GM19099 (cell line): ENCODE results near the gene TCP11L2.

Experiments used
- POLR2A ChIP-seq: IDR thresholded peaks from 3 replicates; pipeline ENCODE4 v1.6.1; 2011; ENCODE audit warnings: low read depth; ENCODE audit not compliant: insufficient read length; ENCODE audit errors: extremely low read depth

Gene TCP11L2

DNA sequence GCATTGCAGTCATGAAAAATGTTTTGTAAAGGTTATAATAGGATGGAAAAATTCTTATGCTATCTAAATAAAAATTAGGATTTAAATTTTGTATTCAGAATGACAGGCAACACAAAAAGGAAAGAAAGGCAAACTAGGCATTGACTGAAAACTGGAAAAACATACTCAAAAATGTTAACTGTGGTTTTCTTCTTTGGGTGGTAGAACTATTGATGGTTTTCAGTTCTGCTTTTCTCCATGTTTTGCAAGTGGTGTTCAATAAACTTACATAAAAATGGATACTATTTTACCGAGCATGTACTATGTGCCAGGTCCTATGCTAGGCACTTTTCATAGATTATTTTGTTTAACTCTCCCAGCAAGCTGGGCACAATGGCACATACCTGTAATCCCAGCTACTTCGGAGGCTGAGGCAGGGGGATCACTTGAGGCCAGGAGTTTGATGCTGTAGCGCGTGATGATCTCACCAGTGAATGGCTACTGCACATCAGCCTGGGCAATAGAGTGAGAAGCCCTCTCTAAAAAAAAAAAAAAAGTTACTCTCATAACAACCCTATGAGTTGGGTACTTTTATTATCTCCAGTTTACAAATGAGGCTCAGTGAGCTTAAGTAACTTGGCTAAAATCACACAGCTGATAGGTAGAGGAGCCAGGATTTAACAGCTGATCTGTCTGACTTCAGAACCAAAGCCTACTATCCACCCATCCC, 26.3 kb upstream of the TCP11L2 start:
- TF ChIP-seq POLR2A, result no peak

GRCh38 chr12:106280106-106280505, 22.4 kb upstream of the TCP11L2 start:
- no peak for TF ChIP-seq POLR2A

- TF ChIP-seq POLR2A, result no peak
Observed at GRCh38 chr12:106281056-106281782, 21.3 kb upstream of the TCP11L2 start.

DNA sequence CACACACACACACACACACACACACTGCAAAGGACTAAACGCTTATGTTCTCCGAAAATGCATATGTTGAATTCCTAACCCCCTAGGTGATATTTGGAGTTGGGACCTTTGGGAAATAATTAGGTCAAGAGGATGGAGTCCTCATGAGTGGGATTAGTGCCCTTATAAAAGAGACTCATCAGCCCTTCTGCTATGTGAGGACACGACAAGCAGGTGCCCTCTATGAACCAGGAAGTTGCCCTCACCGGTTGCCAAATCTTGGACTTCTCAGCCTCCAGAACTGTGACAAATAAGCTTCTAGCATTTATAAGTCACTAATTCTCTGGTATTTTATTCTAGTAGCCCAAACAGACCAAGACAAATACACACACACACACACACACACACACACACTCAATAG, 20.7 kb upstream of the TCP11L2 start:
- no peak for TF ChIP-seq POLR2A

DNA sequence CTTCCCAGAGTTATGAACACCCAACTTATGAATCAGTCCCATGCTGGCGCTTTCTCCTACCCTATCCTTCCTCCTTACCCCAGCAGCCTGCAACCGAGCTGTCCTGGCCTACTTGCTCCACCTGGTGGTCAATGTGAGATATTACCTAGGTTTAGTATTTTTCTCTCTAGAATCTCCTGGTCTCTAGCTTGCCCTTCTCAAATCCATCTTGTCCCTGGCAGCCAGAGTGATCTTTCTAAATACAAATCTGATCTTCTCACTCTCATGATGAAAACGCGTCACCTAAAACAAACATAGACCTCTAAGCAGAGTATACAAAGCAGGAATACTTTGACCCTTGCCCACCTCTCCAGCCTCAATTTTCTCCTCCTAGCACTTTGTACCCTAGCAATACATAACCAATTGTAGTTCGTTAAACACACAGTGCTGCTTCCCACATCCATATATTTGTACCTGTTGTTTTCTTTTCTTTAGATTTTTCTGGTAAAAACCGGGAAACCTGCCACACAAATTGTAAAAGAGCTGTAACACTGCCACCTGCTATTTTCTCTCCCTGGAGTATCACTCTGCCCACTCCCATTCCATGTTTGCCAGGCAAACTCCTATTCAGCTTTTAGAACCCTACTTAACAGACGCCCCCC, 20.0 kb upstream of the TCP11L2 start:
- TF ChIP-seq POLR2A, result no peak

DNA sequence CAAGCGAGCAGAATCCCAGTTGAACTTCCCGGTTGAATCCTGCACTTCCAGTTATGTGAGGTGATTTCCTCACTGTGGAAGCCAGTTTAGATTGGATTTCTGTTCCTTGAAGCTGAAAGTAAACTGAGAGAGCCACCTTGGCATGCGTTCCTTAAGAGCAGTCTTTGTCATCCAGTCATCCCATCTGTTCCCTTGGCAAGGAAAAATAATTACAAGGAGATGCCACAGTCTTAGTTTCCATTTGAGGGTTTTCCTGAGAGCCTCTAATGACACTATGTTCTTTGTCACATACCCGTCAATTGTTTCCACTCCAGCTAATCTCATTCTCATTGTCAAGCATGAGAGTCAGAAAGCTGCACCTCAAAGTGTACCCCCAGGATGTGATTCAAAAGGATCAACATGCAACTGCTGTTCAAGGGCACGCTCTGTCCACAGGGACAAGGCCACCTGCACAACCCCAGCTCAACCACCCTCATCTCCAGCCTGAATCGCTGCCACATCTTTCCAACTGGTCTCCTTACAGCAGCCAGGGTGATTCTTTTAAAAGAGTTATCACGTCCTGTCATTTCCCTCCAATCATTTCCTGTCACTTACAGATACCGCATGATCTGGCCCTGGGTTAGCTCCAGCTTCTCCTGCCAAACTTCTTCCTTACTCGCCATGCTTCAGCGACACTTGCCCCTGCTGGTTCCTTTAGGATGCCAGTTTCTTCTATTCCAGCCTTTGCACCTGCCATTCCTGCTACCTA, 18.0 kb upstream of the TCP11L2 start:
- no peak for TF ChIP-seq POLR2A

- no peak for TF ChIP-seq POLR2A
Observed at GRCh38 chr12:106285982-106286381, 16.6 kb upstream of the TCP11L2 start.

- TF ChIP-seq POLR2A, result no peak
Observed at GRCh38 chr12:106287364-106287763, 15.2 kb upstream of the TCP11L2 start.

GRCh38 chr12:106288101-106288493, 14.4 kb upstream of the TCP11L2 start:
- TF ChIP-seq POLR2A, result no peak

DNA sequence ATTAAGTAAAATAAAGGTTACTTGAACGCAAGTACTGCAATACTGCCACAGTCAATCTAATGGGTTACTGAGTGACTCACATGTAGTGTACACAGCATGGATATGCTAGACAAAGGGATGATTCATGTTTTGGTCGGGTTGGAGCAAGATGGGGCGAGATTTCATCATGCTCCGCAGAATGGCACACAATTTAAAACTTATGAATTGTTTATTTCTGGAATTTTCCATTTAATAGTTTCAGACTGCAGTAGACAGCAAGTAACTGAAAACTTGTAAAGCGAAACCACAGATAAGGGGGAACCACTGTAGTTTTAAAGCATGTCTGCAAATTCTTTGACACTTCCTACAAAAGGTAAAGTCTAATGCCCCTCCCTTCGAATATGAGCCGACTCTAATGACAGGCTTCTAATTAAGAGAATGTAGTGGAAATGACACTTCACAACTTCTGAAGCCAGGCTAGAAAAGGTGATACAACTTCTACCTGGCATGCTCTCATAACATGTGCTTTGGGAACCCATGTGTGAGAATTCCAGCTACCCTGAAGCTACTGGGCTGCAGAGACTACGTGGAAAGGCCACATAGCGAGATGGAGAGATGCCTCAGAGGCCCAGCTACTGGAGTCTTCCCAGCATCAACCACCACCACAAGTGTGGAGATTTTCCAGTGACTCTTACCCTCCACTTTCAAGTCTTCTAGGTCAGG, 13.9 kb upstream of the TCP11L2 start:
- no peak for TF ChIP-seq POLR2A

- no peak for TF ChIP-seq POLR2A
Observed at GRCh38 chr12:106289196-106289681, 13.3 kb upstream of the TCP11L2 start.

GRCh38 chr12:106290666-106291065, 11.9 kb upstream of the TCP11L2 start:
- TF ChIP-seq POLR2A, result no peak

DNA sequence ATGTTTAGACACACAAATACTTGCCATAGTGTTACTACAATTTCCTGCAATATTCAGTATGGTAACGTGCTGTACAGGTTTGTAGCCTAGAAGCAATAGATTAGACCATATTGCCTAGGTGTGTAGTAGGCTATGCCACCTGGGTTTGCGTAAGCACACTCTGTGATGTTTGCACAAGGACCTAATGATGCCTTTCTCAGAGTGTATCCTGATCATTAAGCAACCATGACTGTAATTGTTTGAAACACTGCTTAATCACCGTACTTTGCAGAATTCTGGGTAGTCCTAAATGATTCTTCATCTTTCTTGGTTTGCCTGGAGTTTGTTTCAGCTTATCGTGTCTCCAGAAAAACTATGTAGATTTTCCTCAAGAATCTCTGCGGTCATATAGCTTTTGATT, 11.2 kb upstream of the TCP11L2 start:
- no peak for TF ChIP-seq POLR2A

- TF ChIP-seq POLR2A, result no peak
Observed at GRCh38 chr12:106292339-106292738, 10.2 kb upstream of the TCP11L2 start.

DNA sequence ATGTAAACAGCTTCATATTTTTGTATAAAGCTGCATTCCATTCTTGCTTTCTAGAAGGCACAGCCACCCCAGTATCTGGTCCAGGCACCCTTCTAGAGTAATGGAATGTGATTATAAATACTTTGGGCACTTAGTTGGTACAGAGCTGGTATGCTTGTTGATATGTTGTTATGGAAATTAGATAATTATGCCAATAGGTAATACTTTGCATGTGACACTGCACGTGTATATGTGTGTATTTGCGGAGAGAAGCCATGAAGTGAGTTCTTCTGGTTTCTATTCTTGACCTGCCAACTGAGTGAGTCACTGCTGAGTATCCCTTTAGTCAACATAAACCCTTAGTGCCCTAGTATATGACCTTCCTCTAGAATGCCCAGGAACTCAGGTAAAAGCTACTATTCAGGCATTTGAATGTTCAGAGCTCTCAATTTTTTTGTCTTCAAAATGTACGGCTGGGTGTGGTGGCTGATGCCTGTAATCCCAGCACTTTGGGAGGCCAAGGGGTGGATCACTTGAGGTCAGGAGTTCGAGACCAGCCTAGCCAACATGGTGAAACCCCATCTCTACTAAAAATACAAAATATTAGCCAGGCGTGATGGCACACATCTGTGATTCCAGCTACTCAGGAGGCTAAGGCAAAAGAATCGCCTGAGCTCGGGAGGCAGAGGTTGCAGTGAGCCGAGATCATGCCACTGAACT, 6.2 kb upstream of the TCP11L2 start:
- TF ChIP-seq POLR2A, result no peak

- TF ChIP-seq POLR2A, result no peak
Observed at GRCh38 chr12:106297075-106297474, 5.5 kb upstream of the TCP11L2 start.
